HCT116 (cell line): ENCODE measurements around the gene PURB. TPM values are rescaled to one million over a fixed set of nuclear protein-coding genes. Genes with fewer than 3 reads are reported as not detected.

Source experiments
- ATAC-seq: fragments of 200-7000 bp; cut with Tn5 transposase; 2 replicates; pipeline ENCODE4 v1.9.1; 2020; ENCODE audit warnings: mild to moderate bottlenecking, moderate library complexity
- BruUV-seq: library from RNA; stranded (reverse); fragments of 400-500 nt; replicated peaks from 2 replicates; lab custom pipeline; 2021; lab: Mats Ljungman, UMichigan
- CTCF ChIA-PET: fragments of 300-600 bp; sonication (Branson Sonifier 250); formaldehyde crosslinking; loops from one replicate; lab custom pipeline; 2021; ENCODE audit warnings: antibody characterized with exemption; lab: Charles Lee
- POLR2A ChIA-PET: fragments of 300-600, 350-600 bp; sonication (Branson Sonifier 250); formaldehyde crosslinking; loops from one replicate; lab custom pipeline; 2021; ENCODE audit warnings: antibody characterized with exemption; lab: Charles Lee
- RAD21 ChIA-PET, 2 experiments: fragments of 300-600 bp; sonication (Branson Sonifier 250); formaldehyde crosslinking; loops; one replicate each; lab custom pipeline; 2023; ENCODE audit warnings: low total read pairs in 2 of 2; ENCODE audit not compliant: uncharacterized antibody in 2 of 2, unreplicated experiment in 2 of 2, low non-redundant PET in 1 of 2; lab: Charles Lee
- DNase-seq: peaks from one replicate; pipeline ENCODE4 v3.0.0-alpha.2; 2010; ENCODE audit warnings: low read depth, low spot score
- H2AFZ ChIP-seq: fragments of 200-600 bp; shearing (Covaris generic), sonication (generic); 2 replicates; pipeline ENCODE4 v1.6.1; 2017; ENCODE audit warnings: low read depth, mixed run types, mixed read lengths, antibody characterized with exemption, low read length; ENCODE audit not compliant: poor library complexity, severe bottlenecking
- H3K27ac ChIP-seq: 2 replicates; pipeline ENCODE4 v1.5.1; 2012; ENCODE audit warnings: low read depth, low read length
- H3K27me3 ChIP-seq: fragments of 200-600 bp; sonication (generic); 2 replicates; pipeline ENCODE4 v1.6.1; 2016; ENCODE audit warnings: mixed run types, low read length, mixed read lengths; ENCODE audit not compliant: insufficient read depth
- H3K36me3 ChIP-seq, 2 experiments: fragments of 200-500 bp in 1 of 2; fragments of 200-600 bp in 1 of 2; sonication (Bioruptor generic) in 1 of 2; sonication (generic) in 1 of 2; 2 replicates each; pipeline versions ENCODE4 v1.5.1 to v1.6.1; 2014 to 2016; ENCODE audit warnings: low read length in 2 of 2, inconsistent platforms in 1 of 2, mixed read lengths in 1 of 2, mixed run types in 1 of 2; ENCODE audit not compliant: insufficient read depth in 2 of 2, control insufficient read depth in 1 of 2
- H3K4me1 ChIP-seq, 2 experiments: fragments of 200-600 bp in 1 of 2; sonication (generic) in 1 of 2; 2 replicates each; pipeline versions ENCODE4 v1.5.1 to v1.6.1; 2012 to 2017; ENCODE audit warnings: low read length in 2 of 2, inconsistent platforms in 1 of 2, mild to moderate bottlenecking in 1 of 2, mixed read lengths in 1 of 2, mixed run types in 1 of 2, moderate library complexity in 1 of 2; ENCODE audit not compliant: insufficient read depth in 2 of 2, control insufficient read depth in 1 of 2
- H3K4me2 ChIP-seq: fragments of 200-600 bp; sonication (generic); 2 replicates; pipeline ENCODE4 v1.6.1; 2017; ENCODE audit warnings: mixed run types, low read length, mixed read lengths
- H3K4me3 ChIP-seq, 2 experiments: fragments of 200-600 bp in 1 of 2; sonication (generic) in 1 of 2; replicated peaks in 1 of 2; 2 replicates each; pipeline ENCODE4 v1.5.1; 2011 to 2016; ENCODE audit warnings: low read length in 2 of 2, control low read depth in 1 of 2, low read depth in 1 of 2, mild to moderate bottlenecking in 1 of 2, mixed read lengths in 1 of 2, mixed run types in 1 of 2
- H3K79me2 ChIP-seq: fragments of 200-600 bp; sonication (generic); 2 replicates; pipeline ENCODE4 v1.6.1; 2017; ENCODE audit warnings: mild to moderate bottlenecking, mixed run types, low read length, moderate library complexity, mixed read lengths; ENCODE audit not compliant: insufficient read depth
- H3K9ac ChIP-seq: fragments of 200-600 bp; sonication (generic); 2 replicates; pipeline ENCODE4 v1.6.1; 2016; ENCODE audit warnings: low read length, mixed read lengths
- H3K9me2 ChIP-seq: fragments of 200-600 bp; sonication (generic), shearing (Covaris generic); 2 replicates; pipeline ENCODE4 v1.6.1; 2017; ENCODE audit warnings: mixed run types, mild to moderate bottlenecking, moderate library complexity; ENCODE audit not compliant: insufficient read depth
- H3K9me3 ChIP-seq, 2 experiments: fragments of 200-500 bp in 1 of 2; fragments of 200-600 bp in 1 of 2; sonication (Bioruptor generic) in 1 of 2; sonication (generic) in 1 of 2; 2 replicates each; pipeline ENCODE4 v1.6.1; 2014 to 2017; ENCODE audit warnings: low read length in 2 of 2, mixed read lengths in 2 of 2, inconsistent platforms in 1 of 2, low read depth in 1 of 2, mild to moderate bottlenecking in 1 of 2, mixed run types in 1 of 2, moderate library complexity in 1 of 2; ENCODE audit not compliant: control insufficient read depth in 1 of 2, insufficient read depth in 1 of 2
- H4K20me1 ChIP-seq: fragments of 200-600 bp; sonication (generic), shearing (Covaris generic); 2 replicates; pipeline ENCODE4 v1.6.1; 2017; ENCODE audit warnings: mixed run types, mild to moderate bottlenecking, moderate library complexity; ENCODE audit not compliant: insufficient read depth
- CBX3 ChIP-seq: IDR thresholded peaks from 2 replicates; pipeline ENCODE4 v1.6.1; 2012; ENCODE audit warnings: low read depth
- EGR1 ChIP-seq: IDR thresholded peaks from 2 replicates; pipeline ENCODE4 v1.6.1; 2012; ENCODE audit warnings: low read depth
- ELF1 ChIP-seq: IDR thresholded peaks from 2 replicates; pipeline ENCODE4 v1.6.1; 2012; ENCODE audit warnings: low read depth, borderline replicate concordance
- FOSL1 ChIP-seq: IDR thresholded peaks from 2 replicates; pipeline ENCODE4 v1.6.1; 2012; ENCODE audit warnings: low read depth
- MAX ChIP-seq: IDR thresholded peaks from 2 replicates; pipeline ENCODE4 v1.6.1; 2012
- RAD21 ChIP-seq: IDR thresholded peaks from 2 replicates; pipeline ENCODE4 v1.6.1; 2012; ENCODE audit warnings: low read depth, mild to moderate bottlenecking
- SRF ChIP-seq: IDR thresholded peaks from 2 replicates; pipeline ENCODE4 v1.6.1; 2012; ENCODE audit warnings: low read depth
- ZBTB33 ChIP-seq: IDR thresholded peaks from 2 replicates; pipeline ENCODE4 v1.6.1; 2011; ENCODE audit warnings: mild to moderate bottlenecking, low read length, moderate library complexity; ENCODE audit not compliant: insufficient replicate concordance; ENCODE audit errors: extremely low read depth
- ZNF274 ChIP-seq: fragments of 200-500 bp; sonication (Bioruptor generic); IDR thresholded peaks from 2 replicates; pipeline ENCODE4 v1.6.1; 2014; ENCODE audit warnings: mild to moderate bottlenecking, low read depth, low read length, inconsistent platforms
- intact Hi-C: fragments of 100-400 bp; cut with micrococcal nuclease; formaldehyde crosslinking; loops from 2 replicates; pipeline ENCODE4 v1.10.0; 2022
- total RNA-seq: library from RNA; stranded (reverse); gene quantifications from one replicate; pipeline ENCODE4 v1.2.1, GENCODE V29; 2021; ENCODE audit not compliant: unreplicated experiment

The PURB gene
- total RNA-seq, 1 experiment from 2014 or later = 13.2 TPM

- Histone ChIP-seq H2AFZ (no peak overlapping the region), H3K27me3 (no peaks in the 10 kb centered on the region), H3K4me3 (no peak overlapping the region), H3K79me2 (no peaks in the 10 kb centered on the region), H3K4me1 (peaks cover 0 to 10% of the 10 kb centered on the region in 2 experiments; a peak in 2 of 4 replicates), H3K9me3 (no peaks in the 10 kb centered on the region), H3K9me2 (no peaks in the 10 kb centered on the region), H3K27ac (no peak overlapping the region), H4K20me1 (no peaks in the 10 kb centered on the region), H3K9ac (no peak overlapping the region), H3K4me2 (no peak overlapping the region), H3K36me3 (no peaks in the 10 kb centered on the region)
- no TSS peak for BruUV-seq
- RAD21 ChIA-PET = no interaction called here
- POLR2A ChIA-PET = interaction anchor here (0.6 kb wide), 1 partner anchor 173 kb away, joined by 8 read pairs; no protein-coding TSS in a partner anchor
- ATAC-seq = no peak
- CTCF ChIA-PET = no interaction called here
- TF ChIP-seq ELF1 (no peak), MAX (no peak), RAD21 (no peak), CBX3 (no peak), FOSL1 (no peak)
- intact Hi-C loops = no loop called here
- DNase-seq = no peak
These were observed 32.7 kb upstream of the PURB start for GRCh38 chr7:44918029-44918428.

GRCh38 chr7:44917465-44917864 lies 32.1 kb upstream of the PURB start:
- no peaks in the 10 kb centered on the region for H4K20me1 ChIP-seq
- no peak overlapping the region for H3K9ac ChIP-seq
- H3K9me3 ChIP-seq = no peaks in the 10 kb centered on the region
- ChIA-PET RAD21 (no interaction called here), POLR2A (no interaction called here), CTCF (no interaction called here)
- no peaks in the 10 kb centered on the region for H3K79me2 ChIP-seq
- H3K27me3 ChIP-seq = no peaks in the 10 kb centered on the region
- no peak overlapping the region for H2AFZ ChIP-seq
- no peak overlapping the region for H3K4me2 ChIP-seq
- H3K27ac ChIP-seq = no peak overlapping the region
- H3K4me1 ChIP-seq = peaks cover 4 to 16% of the 10 kb centered on the region in 2 experiments
- H3K36me3 ChIP-seq = no peaks in the 10 kb centered on the region
- DNase-seq = no peak
- TF ChIP-seq SRF (no peak), ZNF274 (no peak), RAD21 (no peak), MAX (no peak), EGR1 (no peak), ZBTB33 (no peak), FOSL1 (no peak)
- BruUV-seq = no TSS peak
- no peaks in the 10 kb centered on the region for H3K9me2 ChIP-seq
- intact Hi-C loops = no loop called here
- no peak overlapping the region for H3K4me3 ChIP-seq
- ATAC-seq = no peak
